Measurements from ENCODE around the gene ARL8A. TPM values are rescaled to one million over a fixed set of nuclear protein-coding genes. Genes with fewer than 3 reads are reported as not detected.

Gene ARL8A
- polyA plus RNA-seq, 1 donor (not counting 4 experiments of a cell fraction or from before 2014, with no cell fraction given): 58.6 TPM

DNA sequence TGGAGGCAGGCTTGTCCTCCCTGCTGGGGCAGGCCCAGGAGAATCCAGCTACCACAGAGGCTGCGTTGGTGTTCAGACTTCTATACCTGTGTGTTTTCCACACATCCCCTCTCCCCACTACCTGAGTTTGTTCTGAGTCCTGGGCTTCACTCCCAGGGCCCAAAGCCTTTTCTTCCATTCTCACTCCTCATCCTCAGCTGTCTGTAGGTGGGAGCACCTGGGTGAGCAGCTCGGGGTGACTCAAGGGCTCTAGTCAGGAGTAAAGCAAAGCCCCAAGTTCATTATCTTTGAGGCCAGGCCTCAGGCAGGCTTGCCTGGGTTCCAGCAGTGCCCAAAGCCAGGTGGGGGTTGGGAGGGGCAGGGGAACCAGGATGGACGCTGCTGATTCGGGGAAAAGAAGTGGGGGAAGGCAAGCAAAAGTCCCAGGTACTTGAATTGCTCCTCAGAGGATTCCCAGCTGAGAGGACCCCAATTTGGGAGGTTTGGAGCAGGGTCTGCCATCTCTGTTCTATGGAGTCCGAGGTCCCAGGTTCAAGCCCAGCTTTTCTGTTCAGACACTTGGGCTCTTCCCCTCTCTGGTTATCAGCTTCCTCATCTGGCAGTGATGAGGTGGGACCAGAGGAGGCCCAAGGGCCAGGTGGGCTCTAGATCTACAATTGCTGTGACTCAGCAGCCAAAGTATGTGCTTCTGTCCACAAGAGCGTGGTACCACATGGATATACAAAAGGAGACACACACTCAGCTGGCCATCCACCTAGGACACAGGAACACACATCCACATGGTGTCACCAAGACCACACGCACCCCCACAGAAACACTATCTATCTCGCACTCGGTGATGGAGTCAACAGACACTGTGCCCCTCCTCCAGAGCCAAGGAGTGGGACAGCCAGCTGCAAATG lies 21.7 kb upstream of the ARL8A start:
- Histone ChIP-seq H3K9me1 (ENCODE audit: control insufficient read depth, extremely low read depth, insufficient read depth, low read length) (no peaks in the 10 kb centered on the region), H3K4me2 (ENCODE audit: control insufficient read depth, extremely low read depth, insufficient read depth, low read depth, low read length) (no peak overlapping the region), H3K4me1 (ENCODE audit: control insufficient read depth, extremely low read depth, insufficient read depth, low read length) (no peaks in the 10 kb centered on the region), H4K20me1 (ENCODE audit: control insufficient read depth, extremely low read depth, insufficient read depth, low read length) (no peaks in the 10 kb centered on the region), H3K27me3 (ENCODE audit: control insufficient read depth, extremely low read depth, insufficient read depth, low read length) (peaks cover 11% of the 10 kb centered on the region), H2AFZ (ENCODE audit: control insufficient read depth, low read length) (no peak overlapping the region), H3K9me3 (ENCODE audit: control insufficient read depth, low read depth, low read length) (no peaks in the 10 kb centered on the region), H3K9ac (ENCODE audit: control insufficient read depth, extremely low read depth, insufficient read depth, low read length) (no peak overlapping the region), H3K36me3 (ENCODE audit: control insufficient read depth in 2 of 2, extremely low read depth in 1 of 2, insufficient read depth in 2 of 2, low read length in 2 of 2) (no peaks in the 10 kb centered on the region), H3K27ac (ENCODE audit: control insufficient read depth, insufficient read depth, low read length) (no peak overlapping the region), H3K79me2 (ENCODE audit: control insufficient read depth, insufficient read depth, low read length) (no peaks in the 10 kb centered on the region), H3K4me3 (ENCODE audit: control insufficient read depth in 2 of 3, extremely low read depth in 1 of 3, insufficient read depth in 2 of 3, low read depth in 1 of 3, low read length in 3 of 3) (no peak overlapping the region)
- FAIRE-seq: no peak
- dilution Hi-C loops (cut with MboI; ENCODE audit: extremely low pct_ligation_motif_present, low sequenced_read_pairs): no loop called here
- TF ChIP-seq, protein P1, sequence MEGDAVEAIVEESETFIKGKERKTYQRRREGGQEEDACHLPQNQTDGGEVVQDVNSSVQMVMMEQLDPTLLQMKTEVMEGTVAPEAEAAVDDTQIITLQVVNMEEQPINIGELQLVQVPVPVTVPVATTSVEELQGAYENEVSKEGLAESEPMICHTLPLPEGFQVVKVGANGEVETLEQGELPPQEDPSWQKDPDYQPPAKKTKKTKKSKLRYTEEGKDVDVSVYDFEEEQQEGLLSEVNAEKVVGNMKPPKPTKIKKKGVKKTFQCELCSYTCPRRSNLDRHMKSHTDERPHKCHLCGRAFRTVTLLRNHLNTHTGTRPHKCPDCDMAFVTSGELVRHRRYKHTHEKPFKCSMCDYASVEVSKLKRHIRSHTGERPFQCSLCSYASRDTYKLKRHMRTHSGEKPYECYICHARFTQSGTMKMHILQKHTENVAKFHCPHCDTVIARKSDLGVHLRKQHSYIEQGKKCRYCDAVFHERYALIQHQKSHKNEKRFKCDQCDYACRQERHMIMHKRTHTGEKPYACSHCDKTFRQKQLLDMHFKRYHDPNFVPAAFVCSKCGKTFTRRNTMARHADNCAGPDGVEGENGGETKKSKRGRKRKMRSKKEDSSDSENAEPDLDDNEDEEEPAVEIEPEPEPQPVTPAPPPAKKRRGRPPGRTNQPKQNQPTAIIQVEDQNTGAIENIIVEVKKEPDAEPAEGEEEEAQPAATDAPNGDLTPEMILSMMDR (optimal IDR thresholded peaks at IDR 0.05 in 1 of 3, IDR thresholded peaks at IDR 0.05 in 1 of 3, conservative IDR thresholded peaks at IDR 0.05 in 1 of 3; ENCODE audit: extremely low read depth in 1 of 3, insufficient read depth in 2 of 3, low read length in 3 of 3): no peak
- no peak for TF ChIP-seq EZH2 (IDR thresholded peaks at IDR 0.05; ENCODE audit: low read length)
- no peak for DNase-seq (ENCODE audit: low read depth, low spot score)

DNA sequence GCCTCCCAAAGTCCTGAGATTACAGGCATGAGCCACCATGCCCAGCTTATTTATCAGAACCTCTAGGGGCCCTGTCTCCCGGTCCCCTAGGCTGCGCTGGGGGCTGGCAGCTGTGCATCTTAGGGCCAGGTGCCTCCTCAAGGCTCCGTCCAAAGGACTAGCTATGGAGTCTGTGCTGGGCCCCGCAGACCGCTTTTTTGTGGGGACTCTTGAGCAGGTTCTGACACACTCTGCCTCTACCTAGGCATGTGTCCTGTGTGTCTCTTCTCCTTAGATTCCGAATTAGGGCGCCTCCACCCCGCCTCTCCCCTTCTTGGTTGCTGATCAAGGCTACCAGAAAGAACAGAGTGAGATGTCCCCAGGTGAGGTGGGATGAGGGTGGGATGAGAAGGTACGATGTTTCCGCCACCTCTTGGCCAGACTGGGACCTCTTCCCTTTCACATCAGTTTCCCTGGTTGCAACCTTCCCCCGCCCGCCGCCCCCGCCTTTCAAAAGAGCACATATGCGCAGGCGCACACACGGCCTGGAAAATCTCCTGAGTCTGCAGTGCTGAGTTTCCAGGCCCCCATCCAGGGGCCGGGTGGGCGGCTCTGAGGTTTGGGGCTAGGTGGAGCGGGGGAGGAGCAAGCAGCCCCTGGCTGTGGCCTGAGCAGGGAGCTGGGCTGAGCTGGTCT lies 20.9 kb upstream of the ARL8A start:
- Histone ChIP-seq H3K9me3 (ENCODE audit: control insufficient read depth, low read depth, low read length) (no peaks in the 10 kb centered on the region), H3K27ac (ENCODE audit: control insufficient read depth, insufficient read depth, low read length) (no peak overlapping the region), H3K27me3 (ENCODE audit: control insufficient read depth, extremely low read depth, insufficient read depth, low read length) (peaks cover 11% of the 10 kb centered on the region), H2AFZ (ENCODE audit: control insufficient read depth, low read length) (no peak overlapping the region), H3K4me3 (ENCODE audit: control insufficient read depth in 2 of 3, extremely low read depth in 1 of 3, insufficient read depth in 2 of 3, low read depth in 1 of 3, low read length in 3 of 3) (no peak overlapping the region), H3K36me3 (ENCODE audit: control insufficient read depth in 2 of 2, extremely low read depth in 1 of 2, insufficient read depth in 2 of 2, low read length in 2 of 2) (no peaks in the 10 kb centered on the region), H4K20me1 (ENCODE audit: control insufficient read depth, extremely low read depth, insufficient read depth, low read length) (no peaks in the 10 kb centered on the region), H3K9ac (ENCODE audit: control insufficient read depth, extremely low read depth, insufficient read depth, low read length) (no peak overlapping the region), H3K4me2 (ENCODE audit: control insufficient read depth, extremely low read depth, insufficient read depth, low read depth, low read length) (no peak overlapping the region), H3K4me1 (ENCODE audit: control insufficient read depth, extremely low read depth, insufficient read depth, low read length) (no peaks in the 10 kb centered on the region), H3K9me1 (ENCODE audit: control insufficient read depth, extremely low read depth, insufficient read depth, low read length) (no peaks in the 10 kb centered on the region), H3K79me2 (ENCODE audit: control insufficient read depth, insufficient read depth, low read length) (no peaks in the 10 kb centered on the region)
- dilution Hi-C loops (cut with MboI; ENCODE audit: extremely low pct_ligation_motif_present, low sequenced_read_pairs): no loop called here
- DNase-seq (ENCODE audit: low read depth, low spot score) (no peak), FAIRE-seq (no peak)
- TF ChIP-seq, protein P1 (optimal IDR thresholded peaks at IDR 0.05 in 1 of 3, IDR thresholded peaks at IDR 0.05 in 1 of 3, conservative IDR thresholded peaks at IDR 0.05 in 1 of 3; ENCODE audit: extremely low read depth in 1 of 3, insufficient read depth in 2 of 3, low read length in 3 of 3): no peak
- TF ChIP-seq EZH2 (IDR thresholded peaks at IDR 0.05; ENCODE audit: low read length): no peak
